GM19372 (cell line): ENCODE results near the gene DES.

ENCODE experiments used
- ATAC-seq: cut with Tn5 transposase; IDR thresholded peaks from one replicate; pipeline ENCODE4 v1.9.1; 2021; ENCODE audit warnings: mild to moderate bottlenecking, low read depth, moderate library complexity; ENCODE audit not compliant: unreplicated experiment

Gene DES

DNA sequence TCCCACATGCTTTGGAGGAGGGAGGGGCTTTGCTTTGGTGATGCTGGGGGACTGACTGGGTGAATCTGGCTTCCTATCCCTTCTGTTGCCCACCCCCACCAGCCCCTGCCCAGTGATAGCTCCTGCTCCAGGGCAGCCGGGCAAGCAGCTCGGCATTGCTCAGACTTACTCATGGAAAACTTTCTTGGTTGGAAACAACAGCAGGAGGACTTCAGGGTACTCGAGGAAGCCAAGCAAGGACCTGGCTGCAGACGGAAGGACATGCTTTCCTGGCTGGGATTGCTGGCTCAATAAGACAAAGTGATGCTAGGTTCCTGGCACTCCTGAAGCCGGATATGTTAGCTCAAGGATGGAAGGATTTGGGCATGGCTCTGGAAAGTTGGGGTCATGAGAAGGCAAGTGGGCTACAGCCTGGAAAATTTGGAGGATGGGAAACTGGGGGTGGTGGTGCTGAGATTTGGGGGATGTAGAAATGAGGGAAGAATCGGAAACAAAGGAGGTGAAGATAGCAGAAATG, 19.6 kb downstream of the DES start:
- ATAC-seq: no peak

DNA sequence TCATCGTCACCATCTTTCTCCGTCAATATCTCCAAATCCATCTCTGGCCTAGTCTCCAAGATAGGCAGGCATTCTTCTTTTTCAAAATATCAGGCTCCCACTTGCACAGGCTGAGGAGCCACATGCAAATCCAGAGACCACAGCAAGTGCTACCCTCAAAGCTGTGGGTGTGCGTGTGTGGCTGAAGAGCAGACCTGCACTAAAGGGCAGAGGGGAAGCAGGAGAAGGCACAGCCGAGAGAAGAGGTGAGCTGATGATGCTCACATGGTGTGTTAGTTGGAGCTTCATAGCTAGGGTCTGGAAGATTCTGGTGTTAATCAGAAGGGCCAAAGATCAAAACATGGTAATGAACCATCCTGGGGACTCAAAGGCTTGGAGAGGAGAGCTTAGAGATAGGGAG, 20.3 kb downstream of the DES start:
- no peak for ATAC-seq

DNA sequence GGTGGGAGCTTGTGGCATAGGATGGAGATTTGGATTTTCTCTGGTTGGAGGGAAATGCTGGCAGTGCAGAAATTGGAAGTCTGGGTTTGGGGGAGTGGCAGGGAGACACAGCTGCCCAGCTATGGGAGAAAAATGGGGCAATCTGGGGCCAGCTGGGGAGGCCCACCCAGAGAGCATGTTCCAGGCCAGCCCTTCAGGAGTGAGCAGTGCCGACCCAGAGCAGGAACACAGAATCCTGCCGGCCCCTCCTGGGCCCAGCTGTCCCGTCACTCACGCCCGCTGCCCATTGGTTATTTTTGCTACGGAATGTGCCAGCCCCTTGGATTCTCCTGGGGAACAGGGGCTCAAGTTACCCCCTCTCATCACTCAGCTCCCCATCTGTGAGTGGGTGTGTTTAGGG, 21.3 kb downstream of the DES start:
- no peak for ATAC-seq

DNA sequence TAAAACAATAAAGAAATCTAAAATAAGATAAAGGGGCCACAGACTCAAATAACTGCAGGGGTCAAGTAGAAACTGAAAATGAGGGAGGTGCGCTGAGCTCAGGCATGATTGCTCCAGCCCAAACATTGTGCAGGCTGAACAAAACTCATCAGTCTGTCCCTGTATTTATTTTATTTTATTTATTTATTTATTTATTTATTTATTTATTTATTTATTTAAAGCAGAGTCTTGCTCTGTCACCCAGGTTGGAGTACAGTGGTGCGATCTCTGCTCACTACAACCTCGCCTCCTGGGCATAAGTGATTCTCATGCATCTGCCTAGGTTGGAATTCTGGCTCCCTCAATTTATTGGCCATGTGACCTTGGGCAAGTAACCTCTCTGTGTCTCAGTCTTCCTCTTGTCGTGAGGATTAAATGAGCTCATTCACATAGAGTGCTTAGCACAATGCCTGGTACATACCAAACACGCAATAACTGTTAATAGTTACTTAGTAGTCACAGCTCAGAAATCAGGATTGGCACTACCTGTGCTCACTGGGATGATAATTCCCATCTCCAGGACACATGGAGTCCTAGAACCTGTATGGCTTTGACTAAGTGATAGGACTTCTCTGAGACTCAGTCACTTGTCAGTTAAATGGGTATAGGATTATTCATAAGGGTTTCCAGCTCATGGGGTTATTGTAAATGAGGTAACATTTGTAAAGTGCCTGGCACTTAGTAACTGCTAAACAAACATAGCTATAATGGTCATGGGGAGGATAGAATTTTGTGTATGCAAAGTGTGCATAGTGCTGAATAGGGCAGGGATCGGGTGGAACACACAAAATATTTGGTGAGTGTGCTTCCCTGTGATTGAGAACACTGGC, 22.4 kb downstream of the DES start:
- no peak for ATAC-seq

DNA sequence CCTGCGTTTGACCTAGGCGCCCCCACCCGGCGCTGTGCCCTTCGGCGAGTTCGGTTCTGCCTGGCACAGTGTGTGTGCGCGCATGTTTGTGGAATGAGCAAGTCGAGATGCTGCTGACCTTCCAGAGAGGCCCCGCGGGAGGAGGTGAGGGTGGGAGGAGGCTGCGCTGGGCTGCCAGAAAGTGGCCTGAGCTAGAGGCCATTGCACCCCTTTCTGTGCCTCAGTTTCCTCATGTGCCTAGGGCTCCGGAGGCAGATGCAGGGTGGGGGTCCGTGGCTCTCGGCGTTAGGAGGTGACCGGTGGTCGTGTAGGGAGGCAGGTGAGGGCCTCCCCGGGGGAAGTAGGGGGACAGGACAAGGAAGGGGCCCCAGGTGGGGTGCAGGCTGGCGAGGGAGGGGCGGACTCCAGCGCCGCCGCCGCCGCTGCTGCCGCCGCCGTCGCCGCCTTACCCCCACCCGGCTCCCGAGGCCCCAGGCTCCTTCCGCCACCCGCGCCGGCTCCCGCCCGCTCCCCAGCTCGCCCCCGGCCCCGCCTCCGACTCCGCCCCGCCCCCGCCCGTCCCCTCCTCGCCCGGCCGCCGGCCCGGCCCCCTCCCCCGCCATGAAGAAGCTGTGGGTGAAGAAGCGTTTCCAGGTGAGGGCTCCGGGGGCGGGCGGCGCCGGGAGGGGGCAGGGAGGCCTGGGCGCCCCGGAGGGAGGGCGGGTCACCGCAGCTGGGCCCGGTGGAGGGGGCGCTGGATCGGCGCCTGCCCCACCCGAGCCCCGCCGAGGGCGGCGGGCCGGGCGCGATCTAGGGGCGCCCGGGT, 23.5 kb downstream of the DES start:
- no peak for ATAC-seq

DNA sequence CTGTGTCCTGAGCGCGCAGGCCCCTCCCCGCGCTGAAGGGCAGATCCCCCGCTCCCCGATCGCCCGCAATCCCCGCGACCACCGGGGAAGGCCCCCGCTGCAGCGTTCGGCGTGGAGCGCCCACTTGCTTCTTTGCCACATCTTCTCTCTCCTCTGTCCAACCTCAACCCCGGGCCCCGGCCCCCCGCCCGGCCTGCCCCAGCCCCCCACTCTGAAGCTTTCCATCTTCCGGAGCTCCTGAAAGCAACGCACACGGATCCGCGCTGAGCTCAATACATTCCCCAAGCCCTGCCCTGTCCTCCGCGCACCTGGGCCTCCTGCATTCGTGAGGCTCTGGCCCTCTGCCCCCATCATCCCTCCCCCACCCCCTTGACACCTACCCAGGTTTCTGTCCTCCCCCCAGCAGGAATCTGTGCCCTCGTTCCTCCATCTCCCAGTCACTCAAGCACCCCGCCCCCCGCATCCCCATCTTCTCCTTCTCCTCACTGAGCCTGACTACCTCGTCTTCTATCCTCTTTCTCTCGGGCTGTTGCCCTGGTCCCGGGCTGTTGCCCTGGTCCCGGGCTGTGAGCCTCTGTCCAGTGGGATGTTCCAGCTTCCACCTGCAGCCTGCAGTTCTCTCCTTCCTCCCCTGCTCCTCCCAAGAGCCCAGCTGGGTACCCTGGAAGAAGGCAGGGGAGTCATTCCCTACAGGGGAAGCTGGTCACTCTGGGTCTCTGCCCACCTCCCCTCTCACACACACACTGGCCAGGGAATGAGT, 24.3 kb downstream of the DES start:
- ATAC-seq: no peak

DNA sequence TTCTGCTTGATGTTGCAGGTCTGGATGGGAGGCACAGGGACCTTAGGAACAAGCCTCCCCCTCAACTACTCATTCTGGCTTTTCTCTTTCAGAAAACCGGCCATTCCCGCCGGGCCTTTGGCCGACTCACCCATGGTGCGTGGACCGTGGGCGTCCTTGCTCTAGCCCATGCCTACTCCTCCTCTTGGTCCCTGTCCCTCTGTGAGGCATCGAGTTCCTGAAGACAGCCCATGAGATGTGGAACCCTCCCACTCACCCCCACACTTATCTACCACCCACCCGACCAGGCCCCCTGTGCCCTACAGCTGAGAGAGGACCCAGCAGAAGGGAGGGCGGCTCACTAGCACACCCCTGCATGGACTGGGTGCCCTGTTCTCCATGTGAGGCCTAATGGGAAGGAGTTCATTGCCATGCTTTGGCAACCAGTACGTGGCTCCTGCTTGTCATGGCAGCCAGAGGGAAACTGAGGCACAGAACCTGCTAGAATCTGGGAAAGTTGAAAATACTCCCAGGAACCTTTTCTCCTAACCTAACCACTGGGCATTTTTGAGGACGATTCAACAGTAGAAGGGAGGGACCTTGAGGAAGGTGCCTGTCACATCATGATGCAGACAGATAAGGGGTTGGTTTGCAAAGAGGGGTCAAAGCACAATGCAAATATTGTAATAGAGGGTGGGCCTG, 25.0 kb downstream of the DES start:
- ATAC-seq: no peak

DNA sequence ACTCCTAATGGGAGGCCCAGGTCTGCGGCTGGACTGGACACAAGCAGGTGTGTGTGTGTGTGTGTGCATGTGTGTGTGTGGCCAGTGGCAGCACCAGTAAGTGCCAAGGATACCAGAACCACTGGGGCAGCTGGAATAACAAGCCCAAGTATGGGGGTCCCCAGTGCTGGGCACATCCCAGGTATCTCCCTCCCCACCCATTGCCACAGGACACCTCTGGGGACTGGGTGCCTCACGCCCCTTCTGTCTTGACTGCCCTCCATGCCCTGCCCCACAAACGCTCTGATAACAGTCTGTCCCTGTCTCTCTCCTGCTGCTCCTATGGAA, 25.5 kb downstream of the DES start:
- no peak for ATAC-seq

DNA sequence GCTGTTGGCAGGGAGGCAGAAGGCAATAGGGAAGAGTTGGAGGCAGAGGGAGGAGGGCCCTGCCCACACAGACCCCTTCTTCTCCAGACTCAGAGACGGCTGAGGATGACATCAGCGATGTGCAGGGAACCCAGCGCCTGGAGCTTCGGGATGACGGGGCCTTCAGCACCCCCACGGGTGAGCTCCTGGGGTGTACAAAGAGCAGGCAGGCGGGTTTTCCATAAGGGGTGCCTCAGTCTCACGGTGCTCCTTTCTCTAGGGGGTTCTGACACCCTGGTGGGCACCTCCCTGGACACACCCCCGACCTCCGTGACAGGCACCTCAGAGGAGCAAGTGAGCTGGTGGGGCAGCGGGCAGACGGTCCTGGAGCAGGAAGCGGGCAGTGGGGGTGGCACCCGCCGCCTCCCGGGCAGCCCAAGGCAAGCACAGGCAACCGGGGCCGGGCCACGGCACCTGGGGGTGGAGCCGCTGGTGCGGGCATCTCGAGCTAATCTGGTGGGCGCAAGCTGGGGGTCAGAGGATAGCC, 26.5 kb downstream of the DES start:
- ATAC-seq: no peak

DNA sequence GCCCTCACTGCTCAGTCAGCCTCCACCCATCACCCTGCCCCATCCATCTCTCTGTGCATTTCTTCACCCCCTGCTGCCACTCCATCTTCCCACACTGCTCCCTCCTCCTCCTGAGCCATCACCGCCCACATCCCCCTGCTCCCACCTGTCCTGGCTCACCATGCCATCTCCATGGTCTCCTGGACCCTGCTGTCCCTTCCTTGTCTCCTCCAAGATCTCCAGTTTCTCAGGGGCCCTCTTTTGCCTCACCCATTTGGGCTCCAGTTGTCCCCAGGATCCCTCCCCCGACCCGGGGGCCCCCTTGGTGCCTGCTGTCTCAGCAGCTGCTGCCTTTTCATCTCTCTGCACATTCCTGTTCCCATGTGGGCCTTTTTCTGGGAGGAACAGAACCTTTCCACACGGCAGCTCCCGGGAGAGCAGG, 27.1 kb downstream of the DES start:
- no peak for ATAC-seq

DNA sequence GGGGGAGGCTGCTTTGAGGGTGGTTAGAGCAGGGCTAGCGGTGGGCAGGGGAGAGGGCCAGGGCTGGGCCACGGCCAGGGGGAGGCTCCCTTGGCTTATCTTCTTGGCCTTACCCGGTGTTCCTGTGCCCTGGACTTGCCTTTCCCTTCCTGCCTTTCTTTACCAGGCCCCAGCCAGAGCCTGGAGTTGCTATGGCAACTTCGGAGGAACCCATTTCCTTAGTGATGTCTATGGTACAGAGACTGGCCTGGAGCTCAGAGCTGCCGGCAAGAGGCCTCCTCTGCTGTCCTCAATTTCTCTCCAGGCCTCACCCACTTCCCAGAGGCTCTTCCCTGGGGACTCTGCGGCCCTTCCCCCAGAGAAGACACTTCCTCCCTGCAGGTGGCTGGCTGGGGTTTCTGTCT, 27.9 kb downstream of the DES start:
- ATAC-seq: no peak

DNA sequence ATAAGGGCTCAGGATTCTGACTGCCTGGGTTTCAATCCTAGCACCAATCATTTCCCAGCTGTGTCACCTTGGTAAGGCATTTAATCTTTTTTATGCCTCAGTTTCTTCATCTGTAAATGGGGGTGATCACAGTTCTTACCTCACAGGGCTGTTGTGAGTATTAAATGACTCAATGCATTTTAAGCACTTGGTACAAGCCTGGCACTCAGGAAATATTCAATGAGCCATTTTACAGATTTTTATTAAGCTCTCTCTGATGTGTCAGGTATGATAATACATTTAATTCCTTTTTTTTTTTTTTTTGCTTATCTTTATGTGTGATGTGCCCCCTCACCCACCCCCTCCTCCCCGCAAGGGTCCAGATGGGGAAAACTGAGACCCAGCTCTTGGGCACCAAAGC, 28.5 kb downstream of the DES start:
- ATAC-seq: no peak

DNA sequence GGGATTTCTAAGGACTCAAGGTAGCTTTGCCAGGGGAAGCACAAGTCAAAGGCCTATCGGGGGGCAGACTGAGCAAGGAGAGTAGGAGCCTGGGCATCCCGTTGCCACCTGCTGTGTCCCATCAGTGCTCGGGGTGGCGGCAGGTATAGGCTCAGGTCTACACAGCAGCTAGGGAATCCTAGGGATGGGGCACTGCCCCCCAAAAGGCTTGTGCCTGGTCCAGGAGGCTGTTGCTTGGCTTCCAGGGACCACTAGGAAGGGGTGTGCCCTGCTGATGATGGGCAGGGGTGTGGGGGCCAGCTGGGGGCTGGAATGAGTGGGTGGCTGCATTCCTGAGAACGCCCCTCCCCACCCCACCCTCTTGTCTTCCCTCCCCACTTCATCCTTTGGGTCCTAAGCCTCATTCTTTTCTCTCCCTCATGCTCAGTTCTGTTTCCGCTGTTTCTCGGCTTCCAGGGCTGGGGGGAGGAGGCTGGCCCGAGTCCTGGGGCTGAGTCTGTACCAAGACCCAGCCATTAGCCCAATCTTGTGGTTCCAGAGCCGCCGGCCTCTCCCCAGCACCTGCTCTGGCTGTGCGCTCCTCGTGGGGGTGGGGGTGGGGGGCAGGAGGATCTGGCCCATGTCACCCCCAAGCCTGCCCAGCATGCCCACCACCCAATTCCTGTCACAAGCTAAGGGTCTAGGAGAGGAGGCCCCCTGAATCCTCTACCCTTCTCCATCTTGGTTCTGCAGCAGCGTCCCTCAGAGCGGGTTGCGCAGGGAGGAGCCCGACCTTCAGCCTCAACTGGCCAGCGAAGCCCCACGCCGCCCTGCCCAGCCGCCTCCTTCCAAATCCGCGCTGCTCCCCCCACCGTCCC, 29.3 kb downstream of the DES start:
- no peak for ATAC-seq

DNA sequence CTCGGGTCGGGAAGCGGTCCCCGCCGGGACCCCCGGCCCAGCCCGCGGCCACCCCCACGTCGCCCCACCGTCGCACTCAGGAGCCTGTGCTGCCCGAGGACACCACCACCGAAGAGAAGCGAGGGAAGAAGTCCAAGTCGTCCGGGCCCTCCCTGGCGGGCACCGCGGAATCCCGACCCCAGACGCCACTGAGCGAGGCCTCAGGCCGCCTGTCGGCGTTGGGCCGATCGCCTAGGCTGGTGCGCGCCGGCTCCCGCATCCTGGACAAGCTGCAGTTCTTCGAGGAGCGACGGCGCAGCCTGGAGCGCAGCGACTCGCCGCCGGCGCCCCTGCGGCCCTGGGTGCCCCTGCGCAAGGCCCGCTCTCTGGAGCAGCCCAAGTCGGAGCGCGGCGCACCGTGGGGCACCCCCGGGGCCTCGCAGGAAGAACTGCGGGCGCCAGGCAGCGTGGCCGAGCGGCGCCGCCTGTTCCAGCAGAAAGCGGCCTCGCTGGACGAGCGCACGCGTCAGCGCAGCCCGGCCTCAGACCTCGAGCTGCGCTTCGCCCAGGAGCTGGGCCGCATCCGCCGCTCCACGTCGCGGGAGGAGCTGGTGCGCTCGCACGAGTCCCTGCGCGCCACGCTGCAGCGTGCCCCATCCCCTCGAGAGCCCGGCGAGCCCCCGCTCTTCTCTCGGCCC, 30.1 kb downstream of the DES start:
- ATAC-seq: no peak

DNA sequence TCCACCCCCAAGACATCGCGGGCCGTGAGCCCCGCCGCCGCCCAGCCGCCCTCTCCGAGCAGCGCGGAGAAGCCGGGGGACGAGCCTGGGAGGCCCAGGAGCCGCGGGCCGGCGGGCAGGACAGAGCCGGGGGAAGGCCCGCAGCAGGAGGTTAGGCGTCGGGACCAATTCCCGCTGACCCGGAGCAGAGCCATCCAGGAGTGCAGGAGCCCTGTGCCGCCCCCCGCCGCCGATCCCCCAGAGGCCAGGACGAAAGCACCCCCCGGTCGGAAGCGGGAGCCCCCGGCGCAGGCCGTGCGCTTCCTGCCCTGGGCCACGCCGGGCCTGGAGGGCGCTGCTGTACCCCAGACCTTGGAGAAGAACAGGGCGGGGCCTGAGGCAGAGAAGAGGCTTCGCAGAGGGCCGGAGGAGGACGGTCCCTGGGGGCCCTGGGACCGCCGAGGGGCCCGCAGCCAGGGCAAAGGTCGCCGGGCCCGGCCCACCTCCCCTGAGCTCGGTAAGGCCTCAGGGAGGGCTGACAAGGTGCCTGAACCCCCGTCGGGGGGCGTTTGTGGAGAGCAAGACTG, 30.7 kb downstream of the DES start:
- no peak for ATAC-seq

DNA sequence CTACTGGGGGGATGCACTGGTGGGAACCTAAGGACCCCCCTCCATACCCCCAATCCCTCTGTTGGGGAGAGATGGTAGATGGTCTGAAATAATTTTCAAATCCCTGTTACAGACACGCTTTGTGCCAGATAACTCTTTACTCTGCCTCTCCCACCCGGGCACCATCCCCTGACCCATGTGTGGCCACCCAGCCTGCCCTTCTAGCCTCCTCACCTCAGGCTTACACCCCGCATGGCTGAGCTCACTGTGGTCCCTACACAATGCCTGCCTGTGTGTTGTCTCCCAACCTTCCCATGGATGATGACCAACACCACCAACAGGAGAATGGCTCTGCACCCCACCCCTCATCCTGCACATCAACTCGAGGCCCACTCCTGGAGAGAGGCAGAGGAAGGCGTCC, 31.4 kb downstream of the DES start:
- ATAC-seq: no peak

DNA sequence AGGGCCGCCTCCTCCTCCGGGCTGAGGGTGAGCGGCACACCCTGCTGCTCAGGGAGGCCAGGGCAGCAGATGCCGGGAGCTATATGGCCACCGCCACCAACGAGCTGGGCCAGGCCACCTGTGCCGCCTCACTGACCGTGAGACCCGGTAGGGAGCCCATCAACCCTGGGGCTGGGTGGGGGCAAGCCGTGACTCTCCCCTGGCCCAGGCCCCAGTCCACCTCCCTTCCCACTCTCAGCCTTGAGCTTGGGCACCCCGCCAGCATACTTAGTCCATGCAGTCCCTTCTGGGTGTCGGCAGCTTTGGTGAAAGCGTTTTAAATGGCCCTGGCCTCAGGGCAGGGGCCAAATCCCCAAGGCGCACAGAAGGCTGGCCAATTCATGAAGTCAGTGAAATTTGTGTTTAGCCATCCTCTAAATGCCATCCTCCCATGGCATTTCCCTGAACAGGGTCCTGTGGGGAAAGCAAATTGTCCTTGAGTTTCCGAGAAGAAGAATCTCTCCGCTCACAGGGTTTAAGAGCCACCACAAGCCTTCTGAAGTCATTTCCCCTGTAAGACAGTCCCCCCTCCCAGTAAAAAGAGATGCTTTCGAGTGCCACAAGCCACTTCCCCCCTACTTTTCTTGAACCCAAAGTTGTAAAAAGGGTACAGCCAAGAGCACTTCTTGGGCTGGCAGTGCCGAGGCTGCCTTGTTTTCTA, 33.6 kb downstream of the DES start:
- ATAC-seq: no peak
